ENCODE results near the gene ALK.

GRCh38 chr2:29193111-29193510 lies 728.3 kb downstream of the ALK start:
- TF ChIP-seq, protein P1, sequence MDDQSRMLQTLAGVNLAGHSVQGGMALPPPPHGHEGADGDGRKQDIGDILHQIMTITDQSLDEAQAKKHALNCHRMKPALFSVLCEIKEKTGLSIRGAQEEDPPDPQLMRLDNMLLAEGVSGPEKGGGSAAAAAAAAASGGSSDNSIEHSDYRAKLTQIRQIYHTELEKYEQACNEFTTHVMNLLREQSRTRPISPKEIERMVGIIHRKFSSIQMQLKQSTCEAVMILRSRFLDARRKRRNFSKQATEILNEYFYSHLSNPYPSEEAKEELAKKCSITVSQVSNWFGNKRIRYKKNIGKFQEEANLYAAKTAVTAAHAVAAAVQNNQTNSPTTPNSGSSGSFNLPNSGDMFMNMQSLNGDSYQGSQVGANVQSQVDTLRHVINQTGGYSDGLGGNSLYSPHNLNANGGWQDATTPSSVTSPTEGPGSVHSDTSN (IDR thresholded peaks at IDR 0.05): no peak
- no peak for TF ChIP-seq TAF1 (IDR thresholded peaks at IDR 0.05; ENCODE audit: borderline replicate concordance, low read depth, low read length)
- no peak for TF ChIP-seq RFX5 (IDR thresholded peaks at IDR 0.05; ENCODE audit: low read length)
